Measurements from ENCODE around the gene ATP23.
A peak's percentile ranks its signal among the peaks of the same experiment; 100 is the strongest.

Gene ATP23

GRCh38 chr12:57941165-57941894 is at the start of gene ATP23:
Gene ATP23, plus strand, starts transcription at chr12:57941567. Its CDS starts 135 bp downstream, at chr12:57941702.
- H3K4me1 ChIP-seq (ENCODE audit: control insufficient read depth, low read depth, low read length): peaks cover 8% of the 10 kb centered on the region
- peak within 1 kb of the TSS; percentile 78 for H3K4me3 ChIP-seq (ENCODE audit: low read length)
- no peaks in the 10 kb centered on the region for H3K36me3 ChIP-seq (ENCODE audit: control insufficient read depth, low read depth, low read length)
- peaks cover 18% of the 10 kb centered on the region for H3K27me3 ChIP-seq (ENCODE audit: control insufficient read depth, insufficient read depth, low read length)
- no peaks in the 10 kb centered on the region for H3K9me3 ChIP-seq (ENCODE audit: control insufficient read depth, low read depth, low read length)
- peak within 1 kb of the TSS; percentile 40 for H3K9ac ChIP-seq (ENCODE audit: low read length)
- no peak within 1 kb of the TSS for H3K27ac ChIP-seq (ENCODE audit: low read length)

- peaks cover 30% of the 10 kb centered on the region for H3K4me1 ChIP-seq (ENCODE audit: control insufficient read depth, low read depth, low read length)
- peaks cover 4% of the 10 kb centered on the region for H3K27me3 ChIP-seq (ENCODE audit: control insufficient read depth, insufficient read depth, low read length)
- H3K9ac ChIP-seq (ENCODE audit: low read length): no peak overlapping the region
- no peak overlapping the region for H3K4me3 ChIP-seq (ENCODE audit: low read length)
- H3K9me3 ChIP-seq (ENCODE audit: control insufficient read depth, low read depth, low read length): no peaks in the 10 kb centered on the region
- no peaks in the 10 kb centered on the region for H3K36me3 ChIP-seq (ENCODE audit: control insufficient read depth, low read depth, low read length)
- H3K27ac ChIP-seq (ENCODE audit: low read length): no peak overlapping the region
Measured at GRCh38 chr12:57892232-57892972, 49.0 kb upstream of the ATP23 start.

GRCh38 chr12:57893431-57894353 is 47.7 kb upstream of the ATP23 start:
- Histone ChIP-seq H3K4me1 (ENCODE audit: control insufficient read depth, low read depth, low read length) (peaks cover 25% of the 10 kb centered on the region), H3K27me3 (ENCODE audit: control insufficient read depth, insufficient read depth, low read length) (peaks cover 11% of the 10 kb centered on the region), H3K27ac (ENCODE audit: low read length) (no peak overlapping the region), H3K36me3 (ENCODE audit: control insufficient read depth, low read depth, low read length) (no peaks in the 10 kb centered on the region), H3K9me3 (ENCODE audit: control insufficient read depth, low read depth, low read length) (no peaks in the 10 kb centered on the region), H3K4me3 (ENCODE audit: low read length) (no peak overlapping the region), H3K9ac (ENCODE audit: low read length) (no peak overlapping the region)

- Histone ChIP-seq H3K27me3 (ENCODE audit: control insufficient read depth, insufficient read depth, low read length) (peaks cover 11% of the 10 kb centered on the region), H3K36me3 (ENCODE audit: control insufficient read depth, low read depth, low read length) (no peaks in the 10 kb centered on the region), H3K27ac (ENCODE audit: low read length) (no peak overlapping the region), H3K9ac (ENCODE audit: low read length) (no peak overlapping the region), H3K4me1 (ENCODE audit: control insufficient read depth, low read depth, low read length) (peaks cover 18% of the 10 kb centered on the region), H3K9me3 (ENCODE audit: control insufficient read depth, low read depth, low read length) (no peaks in the 10 kb centered on the region), H3K4me3 (ENCODE audit: low read length) (no peak overlapping the region)
Measured at GRCh38 chr12:57894399-57895292, 46.7 kb upstream of the ATP23 start.

GRCh38 chr12:57895389-57896114 is 45.8 kb upstream of the ATP23 start:
- Histone ChIP-seq H3K4me3 (ENCODE audit: low read length) (no peak overlapping the region), H3K36me3 (ENCODE audit: control insufficient read depth, low read depth, low read length) (no peaks in the 10 kb centered on the region), H3K9me3 (ENCODE audit: control insufficient read depth, low read depth, low read length) (no peaks in the 10 kb centered on the region), H3K4me1 (ENCODE audit: control insufficient read depth, low read depth, low read length) (peaks cover 18% of the 10 kb centered on the region), H3K27ac (ENCODE audit: low read length) (no peak overlapping the region), H3K27me3 (ENCODE audit: control insufficient read depth, insufficient read depth, low read length) (peaks cover 11% of the 10 kb centered on the region), H3K9ac (ENCODE audit: low read length) (no peak overlapping the region)

GRCh38 chr12:57896115-57896433 is 45.3 kb upstream of the ATP23 start:
- Histone ChIP-seq H3K4me3 (ENCODE audit: low read length) (peak overlapping the region; percentile 67), H3K27me3 (ENCODE audit: control insufficient read depth, insufficient read depth, low read length) (peaks cover 11% of the 10 kb centered on the region), H3K36me3 (ENCODE audit: control insufficient read depth, low read depth, low read length) (no peaks in the 10 kb centered on the region), H3K4me1 (ENCODE audit: control insufficient read depth, low read depth, low read length) (peaks cover 18% of the 10 kb centered on the region), H3K9me3 (ENCODE audit: control insufficient read depth, low read depth, low read length) (no peaks in the 10 kb centered on the region), H3K9ac (ENCODE audit: low read length) (peak overlapping the region; percentile 51), H3K27ac (ENCODE audit: low read length) (no peak overlapping the region)

GRCh38 chr12:57896434-57897201 is 44.7 kb upstream of the ATP23 start:
- peaks cover 11% of the 10 kb centered on the region for H3K27me3 ChIP-seq (ENCODE audit: control insufficient read depth, insufficient read depth, low read length)
- H3K27ac ChIP-seq (ENCODE audit: low read length): no peak overlapping the region
- no peaks in the 10 kb centered on the region for H3K36me3 ChIP-seq (ENCODE audit: control insufficient read depth, low read depth, low read length)
- peak overlapping the region; percentile 67 for H3K4me3 ChIP-seq (ENCODE audit: low read length)
- H3K9me3 ChIP-seq (ENCODE audit: control insufficient read depth, low read depth, low read length): no peaks in the 10 kb centered on the region
- peaks cover 18% of the 10 kb centered on the region for H3K4me1 ChIP-seq (ENCODE audit: control insufficient read depth, low read depth, low read length)
- H3K9ac ChIP-seq (ENCODE audit: low read length): peak overlapping the region; percentile 51

- Histone ChIP-seq H3K36me3 (ENCODE audit: control insufficient read depth, low read depth, low read length) (no peaks in the 10 kb centered on the region), H3K4me3 (ENCODE audit: low read length) (peak overlapping the region; percentile 67), H3K9me3 (ENCODE audit: control insufficient read depth, low read depth, low read length) (no peaks in the 10 kb centered on the region), H3K9ac (ENCODE audit: low read length) (no peak overlapping the region), H3K27me3 (ENCODE audit: control insufficient read depth, insufficient read depth, low read length) (peaks cover 11% of the 10 kb centered on the region), H3K27ac (ENCODE audit: low read length) (no peak overlapping the region), H3K4me1 (ENCODE audit: control insufficient read depth, low read depth, low read length) (peaks cover 18% of the 10 kb centered on the region)
Measured at GRCh38 chr12:57897286-57897974, 43.9 kb upstream of the ATP23 start.

- Histone ChIP-seq H3K4me1 (ENCODE audit: control insufficient read depth, low read depth, low read length) (peaks cover 18% of the 10 kb centered on the region), H3K36me3 (ENCODE audit: control insufficient read depth, low read depth, low read length) (no peaks in the 10 kb centered on the region), H3K9me3 (ENCODE audit: control insufficient read depth, low read depth, low read length) (no peaks in the 10 kb centered on the region), H3K4me3 (ENCODE audit: low read length) (no peak overlapping the region), H3K27ac (ENCODE audit: low read length) (no peak overlapping the region), H3K27me3 (ENCODE audit: control insufficient read depth, insufficient read depth, low read length) (peaks cover 11% of the 10 kb centered on the region), H3K9ac (ENCODE audit: low read length) (no peak overlapping the region)
Measured at GRCh38 chr12:57898308-57898970, 42.9 kb upstream of the ATP23 start.
